CD4-positive, alpha-beta T cell treated with Interleukin-21 for 1 hour (primary cell): ENCODE measurements around the gene TRIOBP.
"Not testable (repeated sequence)": the region's sequence is repeated elsewhere in the genome, so short reads cannot be mapped to it uniquely, and the experiment has no call there.

Experiments
- DNase-seq: peaks from one replicate; pipeline ENCODE4 v3.0.0-alpha.2; 2020

TRIOBP gene, protein sequence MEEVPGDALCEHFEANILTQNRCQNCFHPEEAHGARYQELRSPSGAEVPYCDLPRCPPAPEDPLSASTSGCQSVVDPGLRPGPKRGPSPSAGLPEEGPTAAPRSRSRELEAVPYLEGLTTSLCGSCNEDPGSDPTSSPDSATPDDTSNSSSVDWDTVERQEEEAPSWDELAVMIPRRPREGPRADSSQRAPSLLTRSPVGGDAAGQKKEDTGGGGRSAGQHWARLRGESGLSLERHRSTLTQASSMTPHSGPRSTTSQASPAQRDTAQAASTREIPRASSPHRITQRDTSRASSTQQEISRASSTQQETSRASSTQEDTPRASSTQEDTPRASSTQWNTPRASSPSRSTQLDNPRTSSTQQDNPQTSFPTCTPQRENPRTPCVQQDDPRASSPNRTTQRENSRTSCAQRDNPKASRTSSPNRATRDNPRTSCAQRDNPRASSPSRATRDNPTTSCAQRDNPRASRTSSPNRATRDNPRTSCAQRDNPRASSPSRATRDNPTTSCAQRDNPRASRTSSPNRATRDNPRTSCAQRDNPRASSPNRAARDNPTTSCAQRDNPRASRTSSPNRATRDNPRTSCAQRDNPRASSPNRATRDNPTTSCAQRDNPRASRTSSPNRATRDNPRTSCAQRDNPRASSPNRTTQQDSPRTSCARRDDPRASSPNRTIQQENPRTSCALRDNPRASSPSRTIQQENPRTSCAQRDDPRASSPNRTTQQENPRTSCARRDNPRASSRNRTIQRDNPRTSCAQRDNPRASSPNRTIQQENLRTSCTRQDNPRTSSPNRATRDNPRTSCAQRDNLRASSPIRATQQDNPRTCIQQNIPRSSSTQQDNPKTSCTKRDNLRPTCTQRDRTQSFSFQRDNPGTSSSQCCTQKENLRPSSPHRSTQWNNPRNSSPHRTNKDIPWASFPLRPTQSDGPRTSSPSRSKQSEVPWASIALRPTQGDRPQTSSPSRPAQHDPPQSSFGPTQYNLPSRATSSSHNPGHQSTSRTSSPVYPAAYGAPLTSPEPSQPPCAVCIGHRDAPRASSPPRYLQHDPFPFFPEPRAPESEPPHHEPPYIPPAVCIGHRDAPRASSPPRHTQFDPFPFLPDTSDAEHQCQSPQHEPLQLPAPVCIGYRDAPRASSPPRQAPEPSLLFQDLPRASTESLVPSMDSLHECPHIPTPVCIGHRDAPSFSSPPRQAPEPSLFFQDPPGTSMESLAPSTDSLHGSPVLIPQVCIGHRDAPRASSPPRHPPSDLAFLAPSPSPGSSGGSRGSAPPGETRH (N-terminal part only)

DNA sequence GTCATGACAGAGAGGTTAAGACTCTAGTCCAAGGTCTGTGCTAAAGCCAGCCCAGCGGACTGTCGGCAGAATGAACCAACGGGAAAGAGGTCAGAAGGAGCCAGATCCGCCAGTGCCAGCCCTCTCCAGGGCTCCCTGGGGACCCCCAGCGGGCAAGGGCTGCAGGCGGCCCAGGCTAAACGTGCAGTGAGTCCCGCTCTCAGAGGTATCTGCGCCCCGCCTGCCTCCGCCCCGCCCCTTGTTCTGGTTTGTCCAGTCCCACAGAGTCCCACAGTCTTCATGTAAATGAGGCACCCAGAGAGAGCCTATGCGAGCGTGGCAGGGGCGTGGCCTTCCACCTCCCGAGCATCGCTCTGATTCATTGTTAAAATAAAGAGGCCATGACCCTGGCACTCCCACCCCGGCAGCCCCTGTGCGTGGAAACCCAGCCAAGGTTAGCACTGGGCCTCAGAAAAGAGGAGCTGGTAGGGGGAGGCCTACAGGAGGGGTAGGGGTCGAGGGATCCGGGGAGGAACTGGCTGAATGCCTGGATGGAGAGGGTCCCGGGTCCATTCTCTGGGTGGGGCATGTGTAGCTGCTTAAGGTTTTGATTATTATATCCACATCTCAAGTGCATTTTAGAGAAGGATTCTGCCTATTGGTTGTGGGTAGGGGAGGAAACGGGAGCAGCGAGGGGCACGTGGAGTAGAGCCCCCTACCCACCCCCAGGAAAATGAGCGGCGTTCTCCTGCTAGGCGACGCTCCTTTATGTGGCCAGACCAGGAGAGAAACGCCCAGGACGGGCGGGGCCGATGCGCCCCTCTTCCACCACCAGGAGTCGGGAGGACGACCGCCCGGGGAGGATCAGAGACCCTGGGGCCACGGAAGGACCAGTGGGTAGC, at the start of gene TRIOBP:
TRIOBP (plus strand) TSS at position 392 of the 881 bp plus-strand sequence. CDS start 4,318 bp downstream, outside the sequence.
- DNase-seq = peak; percentile 87

DNA sequence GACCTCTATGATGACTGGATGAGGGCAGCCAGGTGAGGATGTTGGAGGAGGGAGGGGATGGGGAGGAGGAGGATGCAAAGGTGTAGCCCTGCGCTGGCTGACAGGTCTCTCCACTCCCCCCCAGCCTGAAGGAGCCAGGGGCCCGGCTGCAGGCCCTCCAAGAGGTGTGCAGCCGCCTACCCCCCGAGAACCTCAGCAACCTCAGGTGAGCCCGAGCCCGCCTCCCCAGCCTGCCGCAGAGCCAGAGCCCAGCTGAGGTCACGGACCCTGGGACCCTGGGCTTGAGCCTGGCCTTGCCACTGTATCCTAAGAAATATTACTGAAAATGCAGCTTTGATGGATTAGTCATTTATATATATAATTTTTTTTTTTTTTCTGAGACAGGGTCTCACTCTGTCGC, 49.5 kb upstream of the TRIOBP start:
- DNase-seq = no peak

DNA sequence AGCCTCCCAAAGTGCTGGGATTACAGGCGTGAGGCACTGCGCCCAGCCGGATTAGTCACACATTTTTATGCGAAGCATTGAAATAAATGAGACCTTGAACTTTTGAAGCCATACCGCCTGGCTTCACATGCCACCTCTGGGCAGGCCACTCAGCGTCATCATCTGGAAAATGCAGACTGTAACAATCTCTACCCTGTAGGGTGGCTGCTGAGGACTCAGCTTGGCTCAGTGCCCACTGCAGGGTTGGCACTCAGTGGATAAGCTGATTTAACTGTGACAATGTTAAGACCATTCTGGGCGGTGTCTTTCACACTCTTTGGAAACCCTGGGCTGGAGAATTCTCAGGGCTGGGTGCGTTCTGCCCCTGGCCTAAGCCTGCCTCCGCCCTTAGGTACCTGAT, 48.9 kb upstream of the TRIOBP start:
- no peak for DNase-seq

DNA sequence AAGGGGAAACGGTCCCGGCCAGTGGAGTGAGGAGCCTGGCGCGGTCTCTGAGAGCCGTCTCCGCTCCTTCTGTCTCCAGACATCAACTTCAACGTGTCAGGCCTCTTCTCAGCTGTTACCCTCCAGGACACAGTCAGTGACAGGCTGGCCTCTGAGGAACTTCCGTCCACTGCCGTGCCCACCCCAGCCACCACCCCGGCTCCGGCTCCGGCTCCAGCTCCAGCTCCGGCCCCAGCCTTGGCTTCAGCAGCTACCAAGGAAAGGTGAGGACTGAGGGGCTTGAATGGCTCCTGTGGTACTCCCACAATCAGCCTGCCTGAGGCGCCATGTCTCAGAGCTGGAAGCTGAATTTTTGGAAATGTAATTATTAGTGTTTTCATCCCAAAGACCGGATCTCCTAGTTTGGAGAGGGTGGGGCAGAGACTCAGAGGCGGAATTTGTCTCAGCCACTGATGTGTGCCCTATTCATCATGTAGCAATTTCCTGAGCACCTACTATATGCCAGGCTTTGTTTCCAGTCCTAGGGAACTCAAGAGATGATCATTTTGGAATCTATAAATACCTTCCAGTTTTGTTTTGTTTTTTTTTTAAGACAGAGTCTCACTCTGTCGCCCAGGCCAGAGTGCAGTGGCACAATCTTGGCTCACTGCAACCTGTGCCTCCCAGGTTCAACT, 46.2 kb upstream of the TRIOBP start:
- no peak for DNase-seq

DNA sequence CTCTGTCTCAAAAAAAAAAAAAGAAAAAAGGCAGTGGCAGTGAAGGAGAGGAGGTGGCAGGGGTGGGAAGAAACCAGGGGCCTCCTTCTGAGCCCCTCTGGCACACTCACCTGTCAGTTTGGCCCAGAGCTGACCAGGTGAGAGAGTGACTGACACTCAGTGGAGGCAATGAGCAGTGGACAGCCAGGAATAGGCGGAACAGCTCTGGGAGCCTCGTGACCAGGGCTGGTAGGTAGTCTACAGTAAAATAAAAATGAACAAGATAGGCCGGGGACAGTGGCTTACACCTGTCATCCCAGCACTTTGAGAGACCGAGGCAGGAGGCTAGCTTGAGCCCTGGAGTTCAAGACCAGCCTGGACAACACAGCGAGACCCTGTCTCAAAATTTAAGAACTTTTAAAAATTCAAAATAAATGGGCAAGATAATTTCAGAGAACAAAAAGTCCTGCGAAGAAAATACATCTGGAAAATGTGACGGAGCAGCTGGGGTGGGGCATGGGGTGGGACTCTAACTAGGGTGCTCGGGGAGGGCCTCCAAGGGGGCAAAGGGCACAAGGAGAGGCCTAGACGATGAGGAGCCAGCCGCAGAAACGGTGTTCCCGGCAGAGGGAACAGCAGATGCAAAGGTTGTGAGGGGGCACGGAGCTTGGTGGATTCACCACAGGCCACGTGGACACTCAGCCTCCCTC, 42.1 kb upstream of the TRIOBP start:
- DNase-seq = no peak

DNA sequence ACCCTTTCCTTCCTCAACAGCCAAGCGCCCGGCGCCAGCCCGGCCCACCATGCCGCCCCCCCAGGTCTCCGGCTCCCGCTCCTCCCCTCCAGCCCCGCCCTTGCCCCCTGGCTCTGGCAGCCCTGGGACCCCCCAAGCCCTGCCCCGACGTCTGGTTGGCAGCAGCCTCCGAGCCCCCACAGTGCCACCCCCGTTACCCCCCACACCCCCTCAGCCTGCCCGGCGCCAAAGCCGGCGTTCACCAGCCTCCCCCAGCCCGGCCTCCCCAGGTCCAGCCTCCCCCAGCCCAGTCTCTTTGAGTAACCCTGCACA, 41.6 kb upstream of the TRIOBP start:
- no peak for DNase-seq

DNA sequence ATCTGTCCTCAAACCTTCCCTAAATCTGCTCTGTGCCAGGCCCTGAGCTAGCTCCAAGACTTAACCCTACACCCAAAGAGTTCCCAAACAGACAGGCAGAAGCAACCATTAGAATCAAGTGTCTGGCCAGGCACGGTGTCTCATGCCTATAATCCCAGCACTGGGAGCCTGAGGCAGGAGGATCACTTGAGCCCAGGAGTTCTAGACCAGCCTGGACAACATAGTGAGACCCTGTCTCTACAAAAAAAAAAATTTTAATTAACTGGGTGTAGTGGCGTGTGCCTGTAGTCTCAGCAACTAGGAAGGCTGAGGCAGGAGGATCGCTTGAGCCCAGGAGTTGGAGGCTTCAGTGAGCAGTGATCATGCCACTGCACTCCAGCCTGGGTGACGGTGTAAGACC, 40.3 kb upstream of the TRIOBP start:
- not testable (repeated sequence) for DNase-seq

DNA sequence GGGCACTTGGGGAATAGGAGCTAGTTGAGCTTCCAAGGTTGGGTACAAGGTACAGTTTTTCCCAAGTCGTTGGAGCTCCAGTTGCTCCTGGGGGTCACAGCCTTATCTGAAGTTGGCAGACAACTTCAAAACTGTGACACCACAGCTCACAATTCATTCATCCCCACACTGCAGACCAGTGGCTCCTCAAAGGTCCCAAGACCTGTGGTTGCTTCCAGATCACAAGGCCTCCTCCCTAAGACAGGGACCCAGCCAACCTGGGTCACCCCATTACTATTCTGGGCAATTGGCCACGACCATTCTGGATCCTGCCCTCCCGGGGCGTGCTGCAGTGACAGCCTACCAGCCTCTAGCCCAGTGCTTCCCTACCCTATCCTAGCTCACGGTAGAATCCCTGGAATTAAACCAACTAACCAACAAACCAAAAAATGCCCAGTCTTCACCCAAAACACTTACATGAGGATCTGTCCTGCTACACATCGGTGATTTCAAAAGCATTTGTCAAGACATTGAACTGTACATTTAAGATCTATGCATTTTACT, 39.2 kb upstream of the TRIOBP start:
- no peak for DNase-seq

DNA sequence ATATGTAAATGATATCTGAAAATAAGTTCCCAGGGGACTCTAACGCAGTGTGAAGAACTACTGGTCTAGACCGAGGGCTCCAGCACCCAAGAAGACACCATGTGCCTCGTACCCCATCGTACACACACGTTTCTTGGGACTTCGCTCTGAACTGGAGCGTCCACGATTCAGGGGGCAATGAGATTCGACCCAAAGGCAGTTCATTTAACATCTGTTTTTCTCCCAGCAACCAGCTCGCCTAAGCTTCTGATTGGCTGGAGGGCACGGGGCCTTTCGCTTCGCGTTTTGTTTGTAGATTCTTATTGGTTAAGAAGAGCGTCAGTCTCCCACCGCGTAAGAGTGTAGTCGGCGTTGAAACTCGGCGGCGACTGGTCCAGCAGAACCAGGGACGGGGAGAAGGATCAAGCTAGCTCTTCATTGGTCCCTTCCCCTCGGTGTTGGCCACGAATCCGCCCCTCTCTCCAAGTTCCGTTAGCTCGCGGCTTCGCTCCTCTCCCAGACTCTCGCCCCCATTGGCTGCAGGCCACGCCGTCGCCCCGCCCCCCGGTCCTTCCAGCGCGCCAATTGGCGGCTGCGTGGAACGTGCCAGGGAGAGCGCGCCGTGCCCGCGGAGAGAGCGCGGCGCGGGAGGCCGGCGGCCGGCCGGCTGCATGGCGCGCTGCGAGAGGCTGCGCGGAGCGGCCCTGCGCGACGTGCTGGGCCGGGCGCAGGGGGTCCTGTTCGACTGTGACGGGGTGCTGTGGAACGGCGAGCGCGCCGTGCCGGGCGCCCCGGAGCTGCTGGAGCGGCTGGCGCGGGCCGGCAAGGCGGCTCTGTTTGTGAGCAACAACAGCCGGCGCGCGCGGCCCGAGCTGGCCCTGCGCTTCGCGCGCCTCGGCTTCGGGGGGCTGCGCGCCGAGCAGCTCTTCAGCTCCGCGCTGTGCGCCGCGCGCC, 38.4 kb upstream of the TRIOBP start, which contains the start of gene PDXP:
PDXP (plus strand) TSS at position 591 of the 933 bp plus-strand sequence; CDS start at position 651, 60 bp downstream.
- DNase-seq = peak; percentile 99

DNA sequence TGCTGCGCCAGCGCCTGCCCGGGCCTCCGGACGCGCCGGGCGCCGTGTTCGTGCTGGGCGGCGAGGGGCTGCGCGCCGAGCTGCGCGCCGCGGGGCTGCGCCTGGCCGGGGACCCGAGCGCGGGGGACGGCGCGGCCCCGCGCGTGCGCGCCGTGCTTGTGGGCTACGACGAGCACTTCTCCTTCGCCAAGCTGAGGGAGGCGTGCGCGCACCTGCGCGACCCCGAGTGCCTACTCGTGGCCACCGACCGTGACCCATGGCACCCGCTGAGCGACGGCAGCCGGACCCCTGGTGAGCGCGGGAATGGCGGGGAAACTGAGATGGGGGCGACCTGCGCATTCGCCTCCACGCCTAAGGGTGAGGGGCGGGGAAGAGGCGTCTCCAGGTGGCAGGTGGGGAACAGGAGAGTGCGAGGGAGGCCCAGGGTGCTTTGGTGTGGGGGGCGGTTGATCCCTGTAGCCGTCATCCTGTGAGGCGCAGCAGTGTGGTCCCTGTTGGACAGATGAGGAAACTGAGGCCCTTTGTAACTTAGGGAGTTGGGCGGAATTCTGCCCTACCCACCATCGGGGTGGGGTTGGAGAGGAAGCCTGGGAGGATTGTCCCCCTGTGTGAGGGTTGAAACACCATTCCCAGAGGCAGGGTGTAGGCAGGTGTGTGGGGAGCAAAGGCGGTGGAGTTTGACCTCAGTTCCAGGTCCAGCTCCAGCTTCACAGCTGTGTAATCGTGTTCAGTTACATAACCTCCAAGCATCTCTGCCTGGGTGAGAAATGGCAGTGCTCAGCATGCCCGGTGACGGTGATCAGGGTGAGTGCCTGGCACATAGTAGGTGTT, 37.6 kb upstream of the TRIOBP start:
- DNase-seq = no peak

DNA sequence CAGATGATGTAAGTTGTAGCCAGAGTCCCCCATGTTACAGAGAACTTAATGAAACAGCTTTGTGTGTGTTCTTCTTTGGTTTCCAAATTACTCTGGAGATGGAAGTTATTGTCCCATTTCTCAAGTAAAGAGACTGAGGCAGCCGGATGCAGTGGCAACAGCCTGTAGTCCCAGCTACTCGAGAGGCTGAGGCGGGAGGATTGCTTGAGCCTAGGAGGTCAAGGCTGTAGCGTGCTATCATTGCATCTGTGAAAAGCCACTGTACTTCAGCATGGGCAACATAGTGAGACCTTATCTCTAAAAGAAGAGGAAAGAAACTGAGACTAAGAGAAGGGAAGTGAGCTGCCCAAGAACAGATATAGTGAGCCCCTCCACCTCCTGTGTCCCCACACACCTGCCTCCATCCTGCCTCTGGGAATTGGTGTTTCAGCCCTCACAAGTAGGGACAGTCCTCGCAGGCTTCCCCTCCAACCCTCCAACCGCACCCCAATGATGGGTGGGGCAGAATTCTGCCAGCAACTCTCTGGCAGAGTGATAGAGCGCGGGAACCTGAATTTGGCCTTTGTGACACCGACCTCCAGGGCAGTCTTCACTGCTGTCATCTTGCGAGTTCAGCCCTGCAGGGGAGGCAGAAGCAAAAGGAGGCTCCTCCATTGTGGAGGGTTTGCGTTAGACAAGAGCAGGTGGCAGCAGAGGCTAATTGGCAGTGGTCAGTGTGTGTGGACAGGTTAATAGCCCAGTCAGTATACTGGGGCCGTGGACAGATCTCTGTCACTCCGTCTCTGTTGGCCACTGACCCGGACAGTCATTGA, 36.7 kb upstream of the TRIOBP start:
- no peak for DNase-seq

DNA sequence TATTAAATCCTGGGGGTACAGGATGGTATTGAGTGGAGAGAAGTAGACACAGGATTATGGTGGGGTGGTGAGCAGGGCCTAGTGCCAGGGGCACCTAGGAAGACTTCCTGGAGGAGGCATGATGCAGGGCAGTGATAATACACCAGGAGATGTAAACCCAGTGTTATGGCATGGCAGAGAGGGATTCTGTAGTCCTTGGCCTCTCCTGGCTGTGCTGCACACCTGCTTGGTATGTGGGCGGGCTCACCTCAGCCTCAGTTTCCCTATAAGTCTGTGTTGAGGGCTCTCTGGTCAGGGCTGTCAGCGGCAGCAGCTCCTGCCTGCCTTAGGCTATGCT, 36.2 kb upstream of the TRIOBP start:
- no peak for DNase-seq

DNA sequence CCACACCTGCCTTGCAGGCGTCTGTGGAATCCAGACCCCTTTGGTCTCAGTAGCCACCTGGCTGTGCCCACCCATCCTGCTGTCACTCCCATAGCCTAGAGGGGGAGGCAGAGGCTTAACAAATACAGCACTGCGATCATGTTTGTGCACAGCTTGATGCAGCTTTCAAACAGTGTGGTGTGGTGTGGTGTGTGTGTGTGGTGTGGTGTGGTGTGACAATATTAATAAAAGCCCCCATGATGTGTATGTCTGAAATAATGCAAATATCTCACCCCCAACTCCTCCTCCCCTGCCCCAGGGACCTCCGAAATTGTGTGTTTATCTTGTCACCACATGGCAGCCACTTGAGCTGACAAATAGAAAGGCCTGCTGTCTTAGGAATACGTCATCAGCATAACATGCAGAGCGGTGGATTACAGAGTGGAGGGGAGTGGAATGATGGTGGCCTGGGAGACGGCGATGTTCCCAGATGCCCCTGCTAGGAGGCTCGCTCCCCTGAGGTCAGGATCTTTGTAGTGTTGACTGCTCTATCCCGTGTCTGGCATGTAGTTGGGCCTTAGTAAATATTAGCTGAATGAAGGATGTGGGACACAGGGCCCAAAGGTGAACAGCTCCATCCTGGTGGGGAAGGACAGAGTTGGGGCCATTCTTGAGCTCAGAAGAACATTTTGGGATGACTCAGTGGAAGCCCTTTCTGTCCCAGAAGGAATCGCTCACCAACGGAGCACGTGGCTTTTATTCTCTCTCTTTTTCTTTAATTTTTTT, 35.5 kb upstream of the TRIOBP start:
- peak; percentile 52 for DNase-seq

DNA sequence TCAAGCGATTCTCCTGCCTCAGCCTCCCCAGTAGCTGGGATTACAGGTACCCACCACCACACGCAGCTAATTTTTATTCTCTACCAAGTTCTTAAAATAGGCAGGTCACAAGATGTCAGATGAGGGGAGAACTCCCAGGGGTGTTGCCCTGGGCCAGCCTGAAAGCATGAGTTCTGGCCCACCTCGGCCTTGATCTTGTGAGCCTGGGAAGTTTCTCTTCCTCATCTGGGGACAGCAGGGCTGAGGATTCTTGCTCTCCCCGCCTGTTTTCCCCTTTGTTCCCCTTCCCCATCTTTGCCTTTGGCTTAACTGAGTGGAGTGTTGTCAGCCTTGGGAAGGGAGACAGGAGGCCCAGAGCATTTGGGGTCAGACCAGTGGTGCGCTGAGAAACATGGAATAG, 34.8 kb upstream of the TRIOBP start:
- no peak for DNase-seq

DNA sequence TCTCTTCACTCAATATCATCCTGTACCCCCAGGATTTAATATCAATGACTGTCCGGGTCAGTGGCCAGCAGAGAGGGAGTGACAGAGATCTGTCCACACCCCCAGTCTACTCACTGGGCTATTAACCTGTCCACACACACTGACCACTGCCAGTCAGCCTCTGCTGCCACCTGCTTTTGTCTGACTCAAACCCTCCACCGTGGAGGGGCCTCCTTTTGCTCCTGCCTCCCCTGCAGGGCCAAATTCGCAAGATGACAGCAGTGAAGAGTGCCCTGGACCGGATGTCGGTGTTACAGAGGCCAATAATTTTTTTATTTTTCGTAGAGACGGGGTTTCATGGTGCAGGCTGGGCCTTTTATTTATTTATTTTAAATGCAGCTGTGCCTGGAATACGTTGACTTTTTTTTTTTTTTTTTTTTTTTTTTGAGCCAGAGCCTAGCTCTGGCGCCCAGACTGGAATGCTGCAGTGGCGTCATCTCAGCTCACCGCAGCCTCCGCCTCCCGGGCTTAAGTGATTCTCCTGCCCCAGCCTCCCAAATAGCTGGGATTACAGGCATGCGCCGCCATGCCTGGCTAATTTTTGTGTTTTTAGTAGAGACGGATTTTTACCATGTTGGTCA, 33.2 kb upstream of the TRIOBP start:
- DNase-seq = no peak
